Neural progenitor cell (in vitro differentiated cells): Measurements from ENCODE around the gene NT5C. TPM values are rescaled to one million over a fixed set of nuclear protein-coding genes. Genes with fewer than 3 reads are reported as not detected.
A peak's percentile ranks its signal among the peaks of the same experiment; 100 is the strongest.

Experiments used
- DNase-seq: peaks from one replicate; pipeline ENCODE4 v3.0.0-alpha.2; 2016; ENCODE audit warnings: low spot score
- H2AFZ ChIP-seq: fragments of 200-600 bp; sonication (generic); replicated peaks from 2 replicates; pipeline ENCODE4 v1.6.1; 2016; ENCODE audit warnings: antibody characterized with exemption
- H3F3A ChIP-seq: fragments of 200-600 bp; sonication (generic); 2 replicates; pipeline ENCODE4 v1.6.1; 2016; ENCODE audit warnings: antibody characterized with exemption, low read depth
- H3K27ac ChIP-seq: fragments of 200-600 bp; sonication (generic); 2 replicates; pipeline ENCODE4 v1.5.1; 2016; ENCODE audit warnings: mild to moderate bottlenecking
- H3K27me3 ChIP-seq: fragments of 200-600 bp; sonication (generic); 2 replicates; pipeline ENCODE4 v1.6.1; 2016; ENCODE audit warnings: mild to moderate bottlenecking, moderate library complexity
- H3K36me3 ChIP-seq: fragments of 200-600 bp; sonication (generic); 2 replicates; pipeline ENCODE4 v1.5.1; 2016
- H3K4me1 ChIP-seq: fragments of 200-600 bp; sonication (generic); 2 replicates; pipeline ENCODE4 v1.6.1; 2016; ENCODE audit warnings: mixed run types
- H3K4me2 ChIP-seq: fragments of 200-600 bp; sonication (generic); 2 replicates; pipeline ENCODE4 v1.6.1; 2016
- H3K4me3 ChIP-seq: fragments of 200-600 bp; sonication (generic); 2 replicates; pipeline ENCODE4 v1.5.1; 2016
- H3K79me2 ChIP-seq: fragments of 200-600 bp; sonication (generic); 2 replicates; pipeline ENCODE4 v1.6.1; 2016; ENCODE audit warnings: low read depth
- H3K9ac ChIP-seq: fragments of 200-600 bp; sonication (generic); 2 replicates; pipeline ENCODE4 v1.6.1; 2016
- H3K9me3 ChIP-seq: fragments of 200-600 bp; sonication (generic); 2 replicates; pipeline ENCODE4 v1.5.1; 2016; ENCODE audit warnings: low read depth
- H4K20me1 ChIP-seq: fragments of 200-600 bp; sonication (generic); 2 replicates; pipeline ENCODE4 v1.6.1; 2016; ENCODE audit warnings: low read depth
- H3K27ac Mint-ChIP-seq: 3 replicates; pipeline ENCODE4 v1.8.0; 2021; ENCODE audit warnings: mixed read lengths
- H3K27me3 Mint-ChIP-seq: 2 replicates; pipeline ENCODE4 v1.8.0; 2022; ENCODE audit warnings: low read depth, mild to moderate bottlenecking, inconsistent platforms, moderate library complexity, mixed read lengths; ENCODE audit not compliant: insufficient read depth
- H3K36me3 Mint-ChIP-seq: 3 replicates; pipeline ENCODE4 v1.8.0; 2021; ENCODE audit warnings: mixed read lengths
- H3K4me1 Mint-ChIP-seq: 3 replicates; pipeline ENCODE4 v1.8.0; 2021; ENCODE audit warnings: mixed read lengths
- H3K4me3 Mint-ChIP-seq: 3 replicates; pipeline ENCODE4 v1.8.0; 2021; ENCODE audit warnings: mild to moderate bottlenecking, moderate library complexity, mixed read lengths
- H3K9me3 Mint-ChIP-seq: 3 replicates; pipeline ENCODE4 v1.8.0; 2020; ENCODE audit warnings: mixed read lengths
- CTCF ChIP-seq: fragments of 200-600 bp; sonication (generic); IDR thresholded peaks from 2 replicates; pipeline ENCODE4 v1.5.1; 2017; ENCODE audit warnings: antibody characterized with exemption, mild to moderate bottlenecking
- EZH2 ChIP-seq: fragments of 200-600 bp; sonication (generic); IDR thresholded peaks from 2 replicates; pipeline ENCODE4 v1.6.1; 2017; ENCODE audit warnings: antibody characterized with exemption, mild to moderate bottlenecking, moderate library complexity
- EZH2phosphoT487 ChIP-seq: fragments of 200-600 bp; sonication (generic); IDR thresholded peaks from 2 replicates; pipeline ENCODE4 v1.6.1; 2017; ENCODE audit warnings: antibody characterized with exemption
- total RNA-seq: library from RNA; depleted of rRNA; stranded (reverse); fragments of >200 nt; gene quantifications from 2 replicates; pipeline ENCODE4 v1.2.3, GENCODE V29; 2015; ENCODE audit warnings: low replicate concordance

The NT5C gene
- total RNA-seq, 1 donor from 2014 or later = 45.8 TPM

DNA sequence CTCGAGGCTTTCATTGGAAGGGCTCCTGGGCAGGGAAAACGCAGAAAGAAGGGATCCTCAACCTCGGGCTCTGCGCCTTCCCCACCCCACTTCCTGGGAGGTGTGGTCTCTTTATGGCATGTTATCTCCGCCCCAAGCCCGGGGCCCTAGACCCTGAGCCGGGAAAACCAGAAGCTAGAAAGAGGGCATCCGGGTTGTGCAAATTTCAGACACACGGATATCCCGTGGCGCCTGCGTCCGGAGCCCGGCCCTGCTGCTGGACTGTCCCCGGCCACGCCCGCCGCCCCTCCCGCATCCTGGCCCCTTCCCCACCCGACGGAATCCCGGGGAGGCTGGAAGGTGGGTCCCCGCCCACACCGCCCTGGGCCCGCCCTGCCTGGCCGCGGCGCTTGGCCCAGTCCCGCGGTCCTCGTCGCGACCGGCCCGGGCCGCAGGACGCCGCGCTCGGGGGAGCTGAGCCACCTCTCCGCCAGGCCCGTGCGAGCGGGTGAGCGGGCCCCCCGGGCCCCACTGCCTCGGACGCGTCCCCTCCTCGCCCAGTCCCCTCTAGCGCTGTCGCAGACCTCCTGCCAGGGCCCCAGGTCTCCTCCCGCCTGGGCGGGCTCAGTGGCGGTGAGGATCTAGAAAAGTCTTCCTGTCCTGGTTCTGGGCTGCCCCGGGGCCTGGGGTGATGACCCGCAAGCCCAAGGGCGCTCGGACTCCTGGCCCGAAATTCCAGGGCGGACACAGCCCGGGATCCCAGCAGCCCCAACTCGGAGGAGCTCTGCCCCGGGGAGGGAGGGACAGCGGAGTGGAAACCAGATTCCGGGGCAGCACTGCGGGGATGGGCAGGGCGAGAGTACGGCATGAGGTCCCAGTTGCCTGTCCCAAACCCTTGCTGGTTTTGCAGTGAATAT is 43.7 kb downstream of the NT5C start, which contains the start of gene SLC16A5:
Gene SLC16A5, plus strand, starts transcription at position 397 of the 896 bp plus-strand sequence. CDS start 5,683 bp downstream, outside the sequence.
- peak; percentile 7 for TF ChIP-seq EZH2
- TF ChIP-seq CTCF = no peak
- no peaks in the 10 kb centered on the region for H4K20me1 ChIP-seq
- peak within 1 kb of the TSS; percentile 11 for H3K9ac ChIP-seq
- H3K4me2 ChIP-seq = peak within 1 kb of the TSS; percentile 73
- DNase-seq = peak; percentile 92
- no peaks in the 10 kb centered on the region for H3K36me3 ChIP-seq
- no peaks in the 10 kb centered on the region for H3K36me3 Mint-ChIP-seq
- H3K27ac Mint-ChIP-seq = no peak within 1 kb of the TSS
- H3K9me3 ChIP-seq = no peaks in the 10 kb centered on the region
- peaks cover 20% of the 10 kb centered on the region for H3K4me1 ChIP-seq
- H3F3A ChIP-seq = peaks cover 21% of the 10 kb centered on the region
- peak within 1 kb of the TSS; percentile 99 for H2AFZ ChIP-seq
- peak within 1 kb of the TSS; percentile 62 for H3K4me3 ChIP-seq
- no peaks in the 10 kb centered on the region for H3K79me2 ChIP-seq
- peak within 1 kb of the TSS; percentile 63 for H3K4me3 Mint-ChIP-seq
- H3K4me1 Mint-ChIP-seq = peaks cover 59% of the 10 kb centered on the region
- no peak within 1 kb of the TSS for H3K27ac ChIP-seq
- H3K27me3 ChIP-seq = no peaks in the 10 kb centered on the region
- no peaks in the 10 kb centered on the region for H3K9me3 Mint-ChIP-seq
- peaks cover 10% of the 10 kb centered on the region for H3K27me3 Mint-ChIP-seq

- Histone ChIP-seq H3K36me3 (no peaks in the 10 kb centered on the region), H3K9me3 (no peaks in the 10 kb centered on the region), H4K20me1 (no peaks in the 10 kb centered on the region), H3K4me1 (peaks cover 20% of the 10 kb centered on the region), H3K27ac (no peak overlapping the region), H3K27me3 (no peaks in the 10 kb centered on the region), H3K4me3 (peak overlapping the region; percentile 62), H3K4me2 (peak overlapping the region; percentile 73), H3F3A (peaks cover 21% of the 10 kb centered on the region), H3K9ac (no peak overlapping the region), H2AFZ (peak overlapping the region; percentile 99), H3K79me2 (no peaks in the 10 kb centered on the region)
- Mint-ChIP-seq H3K27me3 (peaks cover 7% of the 10 kb centered on the region), H3K4me3 (peak overlapping the region; percentile 52), H3K27ac (no peak overlapping the region), H3K36me3 (no peaks in the 10 kb centered on the region), H3K9me3 (no peaks in the 10 kb centered on the region), H3K4me1 (peaks cover 57% of the 10 kb centered on the region)
- DNase-seq = no peak
- no peak for TF ChIP-seq CTCF
- TF ChIP-seq EZH2 = no peak
Observed at GRCh38 chr17:75087182-75087557, 44.4 kb downstream of the NT5C start.

DNA sequence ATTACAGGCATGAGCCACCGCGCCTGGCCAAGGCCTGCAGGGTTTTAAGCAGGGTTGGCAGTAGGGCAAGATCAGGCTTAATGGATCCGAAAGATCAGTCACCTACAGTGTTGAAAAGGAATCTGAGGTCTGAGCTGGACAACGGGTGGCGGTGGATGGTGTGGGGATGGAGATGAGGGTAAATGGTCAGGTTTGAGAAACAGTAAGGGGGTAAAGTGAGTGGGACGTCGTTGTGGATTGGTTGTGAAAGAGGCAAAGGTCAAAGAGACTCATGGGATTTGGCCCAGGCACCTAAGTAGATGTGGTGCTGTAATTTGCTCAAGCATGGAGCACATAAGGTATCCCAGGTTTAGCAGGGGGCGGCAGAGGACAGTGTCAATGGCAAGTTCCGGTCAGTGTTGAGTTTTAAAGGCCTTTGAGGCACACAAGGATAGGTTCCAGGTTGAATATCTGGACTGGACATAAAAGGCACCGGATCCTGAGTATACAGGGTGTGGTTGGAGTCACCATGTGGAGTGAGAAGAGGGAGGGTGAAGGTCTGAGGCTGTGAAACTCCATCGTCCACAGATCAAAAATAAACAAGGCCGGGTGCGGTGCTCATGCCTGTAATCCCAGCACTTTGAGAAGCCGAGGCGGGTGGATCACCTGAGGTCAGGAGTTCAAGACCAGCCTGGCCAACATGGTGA is 44.9 kb downstream of the NT5C start:
- Histone ChIP-seq H3K27me3 (no peaks in the 10 kb centered on the region), H2AFZ (no peak overlapping the region), H3K9me3 (no peaks in the 10 kb centered on the region), H3K27ac (no peak overlapping the region), H3K79me2 (no peaks in the 10 kb centered on the region), H3K4me2 (peak overlapping the region; percentile 73), H3F3A (peaks cover 21% of the 10 kb centered on the region), H4K20me1 (no peaks in the 10 kb centered on the region), H3K4me3 (no peak overlapping the region), H3K9ac (no peak overlapping the region), H3K4me1 (peaks cover 19% of the 10 kb centered on the region), H3K36me3 (no peaks in the 10 kb centered on the region)
- TF ChIP-seq EZH2phosphoT487 (no peak), EZH2 (no peak), CTCF (no peak)
- H3K27ac Mint-ChIP-seq = no peak overlapping the region
- no peak for DNase-seq
- H3K36me3 Mint-ChIP-seq = no peaks in the 10 kb centered on the region
- H3K4me1 Mint-ChIP-seq = peaks cover 52% of the 10 kb centered on the region
- peaks cover 7% of the 10 kb centered on the region for H3K27me3 Mint-ChIP-seq
- H3K9me3 Mint-ChIP-seq = no peaks in the 10 kb centered on the region
- peak overlapping the region; percentile 24 for H3K4me3 Mint-ChIP-seq
